VCaP (cell line): ENCODE results near the gene SRSF7.

Source experiments
- H3K27ac ChIP-seq: fragments of 450-650 bp; 2 replicates; pipeline ENCODE4 v1.5.1; 2017
- CTCF ChIP-seq: fragments of 450-650 bp; conservative IDR thresholded peaks from 2 replicates; pipeline ENCODE4 v1.5.1; 2017; ENCODE audit warnings: mild to moderate bottlenecking, moderate library complexity

SRSF7 gene

GRCh38 chr2:38747007-38747424, 4.1 kb downstream of the SRSF7 start:
- H3K27ac ChIP-seq: peak overlapping the region; percentile 95
- no peak for TF ChIP-seq CTCF

GRCh38 chr2:38745267-38745666, 5.9 kb downstream of the SRSF7 start:
- TF ChIP-seq CTCF: no peak
- H3K27ac ChIP-seq: peak overlapping the region; percentile 95

GRCh38 chr2:38744399-38744780, 6.8 kb downstream of the SRSF7 start:
- H3K27ac ChIP-seq: peak overlapping the region; percentile 95
- no peak for TF ChIP-seq CTCF

GRCh38 chr2:38743672-38744398, 7.3 kb downstream of the SRSF7 start:
- no peak for TF ChIP-seq CTCF
- peak overlapping the region; percentile 95 for H3K27ac ChIP-seq

GRCh38 chr2:38742797-38743559, 8.2 kb downstream of the SRSF7 start:
- peak overlapping the region; percentile 25 for H3K27ac ChIP-seq
- TF ChIP-seq CTCF: no peak

GRCh38 chr2:38740851-38741731, 10.1 kb downstream of the SRSF7 start:
- H3K27ac ChIP-seq: peak overlapping the region; percentile 25; the same call in 1 of the 2 replicates
- TF ChIP-seq CTCF: peak; percentile 67

- no peak for TF ChIP-seq CTCF
- no peak overlapping the region for H3K27ac ChIP-seq
These were observed 11.6 kb downstream of the SRSF7 start for GRCh38 chr2:38739524-38739923.
